ENCODE results near the gene XRCC3.
"Not testable (repeated sequence)": the region's sequence is repeated elsewhere in the genome, so short reads cannot be mapped to it uniquely, and the experiment has no call there.

XRCC3 gene

DNA sequence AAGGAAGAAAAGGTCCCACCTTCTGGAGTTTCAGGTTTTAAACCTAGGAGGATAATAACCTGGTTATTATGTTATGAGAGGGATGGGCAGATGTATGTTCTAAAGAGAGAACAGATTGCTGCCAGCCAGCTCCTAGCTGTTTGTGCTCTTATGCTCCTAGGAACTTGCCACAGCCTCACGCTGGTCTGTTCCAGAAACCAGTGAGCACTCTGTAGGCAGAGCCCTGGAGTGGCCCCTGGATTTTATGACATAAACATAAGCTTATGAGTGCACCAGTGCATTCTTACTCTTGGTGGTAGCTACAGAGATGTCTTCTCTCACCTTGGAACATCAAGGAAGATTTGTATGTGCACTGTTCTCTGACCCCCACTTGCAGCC, 58.5 kb downstream of the XRCC3 start:
- DNase-seq = no peak

DNA sequence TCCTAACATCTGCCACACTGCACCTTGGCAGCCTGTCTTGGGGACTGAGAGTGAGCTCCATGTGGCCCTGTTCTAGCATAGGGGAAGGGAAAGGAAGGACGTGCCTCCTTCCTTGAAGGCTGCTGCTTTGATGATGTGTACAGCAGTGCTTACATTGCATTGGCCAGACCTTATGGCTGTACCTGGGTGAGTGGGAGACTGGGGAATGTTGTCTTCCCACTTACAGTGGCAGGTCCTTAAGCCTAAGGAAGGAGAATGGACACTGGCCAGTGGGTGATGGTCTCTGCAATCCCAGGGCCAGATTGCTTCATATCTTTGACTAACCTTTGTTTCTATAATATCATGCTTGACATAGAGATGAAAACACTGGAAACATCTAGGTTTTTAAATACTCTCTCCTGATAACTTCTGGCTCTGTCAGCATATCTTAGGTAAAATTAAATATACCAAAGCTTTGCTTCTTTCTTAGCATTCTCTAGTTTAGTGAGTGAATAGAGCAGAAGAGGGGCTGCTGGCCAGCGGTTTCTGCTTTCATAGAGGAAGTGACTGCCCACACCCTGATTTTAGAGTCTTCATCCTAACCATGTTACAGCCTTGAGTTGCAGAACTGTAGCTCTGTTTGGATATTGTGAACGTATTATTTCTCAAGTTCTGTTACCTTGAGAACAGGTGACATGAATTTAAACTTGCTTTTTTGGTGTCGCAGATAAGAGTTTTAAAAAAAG, 59.1 kb downstream of the XRCC3 start:
- no peak for DNase-seq

DNA sequence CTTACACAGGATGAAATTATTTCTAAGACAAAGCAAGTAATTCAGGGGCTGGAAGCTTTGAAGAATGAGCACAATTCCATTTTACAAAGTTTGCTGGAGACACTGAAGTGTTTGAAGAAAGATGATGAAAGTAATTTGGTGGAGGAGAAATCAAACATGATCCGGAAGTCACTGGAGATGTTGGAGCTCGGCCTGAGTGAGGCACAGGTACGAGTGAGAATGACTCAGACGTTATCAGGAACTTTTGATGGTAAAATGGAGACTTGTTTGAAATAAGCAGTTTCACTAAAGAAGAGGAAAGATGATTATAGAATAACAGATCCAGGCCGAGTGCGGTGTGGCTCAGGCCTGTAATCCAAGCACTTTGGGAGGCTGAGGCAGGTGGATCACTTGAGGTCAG, 60.6 kb downstream of the XRCC3 start:
- DNase-seq = no peak

DNA sequence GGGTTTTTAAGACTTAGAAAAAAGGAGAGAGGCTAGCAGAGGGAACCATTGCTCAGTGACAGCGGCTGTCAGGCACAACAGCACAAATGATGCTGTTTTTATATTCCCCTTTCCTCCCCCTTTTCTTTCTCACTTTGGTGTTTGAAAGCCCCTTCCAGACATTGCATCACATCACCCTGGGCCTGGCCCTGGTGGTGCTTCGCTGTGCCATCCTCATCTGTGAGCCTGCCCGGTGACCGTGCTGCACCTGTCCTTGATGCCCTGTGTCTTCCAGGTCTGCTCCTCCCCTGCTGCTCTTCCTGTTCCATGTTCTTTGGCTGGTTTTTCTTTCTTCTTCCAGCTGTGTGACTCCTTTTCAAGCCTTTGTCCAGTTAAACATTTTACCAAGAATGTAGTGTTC, 61.4 kb downstream of the XRCC3 start:
- no peak for DNase-seq

DNA sequence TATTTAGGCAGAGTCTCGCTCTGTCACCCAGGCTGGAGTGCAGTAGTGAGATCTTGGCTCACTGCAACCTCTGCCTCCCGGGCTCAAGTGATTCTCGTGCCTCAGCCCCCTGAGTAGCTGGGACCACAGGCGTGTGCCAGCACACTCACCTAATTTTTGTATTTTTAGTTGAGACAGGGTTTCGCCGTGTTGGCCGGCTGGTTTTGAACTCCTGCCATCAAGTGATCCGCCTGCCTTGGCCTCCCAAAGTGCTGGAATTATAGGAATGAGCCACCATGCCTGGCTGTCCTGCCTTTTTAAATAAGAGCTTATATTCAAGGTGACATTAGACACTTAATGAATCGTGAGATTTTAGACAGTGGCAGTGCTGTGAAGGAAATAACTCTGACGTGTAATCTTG, 61.9 kb downstream of the XRCC3 start:
- not testable (repeated sequence) for DNase-seq

DNA sequence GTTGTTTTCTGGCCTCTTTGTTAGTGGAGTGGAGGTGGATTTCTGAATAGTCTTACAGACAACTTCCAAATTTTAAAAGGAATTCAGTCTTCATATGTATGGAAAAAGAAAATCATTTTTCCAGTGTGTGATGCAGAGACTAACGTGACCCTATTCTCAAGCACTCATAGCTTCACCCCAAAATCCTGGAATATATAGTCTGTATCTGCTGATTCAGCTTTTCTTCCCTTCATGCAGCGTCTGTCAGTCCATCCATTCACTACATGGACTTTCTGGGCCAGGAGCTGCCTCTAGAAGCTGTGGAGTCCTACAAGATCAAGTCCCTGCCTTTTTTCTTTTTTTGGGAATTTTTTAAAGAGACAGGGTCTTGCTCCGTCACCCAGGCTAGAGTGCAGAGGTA, 62.4 kb downstream of the XRCC3 start:
- DNase-seq = no peak

DNA sequence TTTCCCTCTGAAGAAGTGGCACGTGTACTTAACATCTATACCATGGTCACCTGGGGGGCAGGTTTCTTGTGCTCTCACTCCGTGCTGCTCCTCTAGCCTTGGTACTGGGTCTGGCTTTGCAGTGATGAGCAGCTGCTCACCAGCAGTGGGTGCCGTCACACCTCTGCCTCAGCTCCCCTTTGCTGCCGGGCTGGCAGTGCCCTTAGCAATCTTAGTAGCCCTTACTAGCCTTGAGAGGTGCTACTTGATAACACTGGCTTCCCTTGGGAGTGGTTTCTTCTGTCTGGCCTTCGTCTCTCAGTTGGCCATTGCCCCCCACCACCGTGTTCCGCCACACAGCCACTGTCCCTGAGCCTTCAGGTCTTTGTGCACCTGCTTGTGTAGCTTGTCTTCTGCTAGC, 63.7 kb downstream of the XRCC3 start:
- no peak for DNase-seq

DNA sequence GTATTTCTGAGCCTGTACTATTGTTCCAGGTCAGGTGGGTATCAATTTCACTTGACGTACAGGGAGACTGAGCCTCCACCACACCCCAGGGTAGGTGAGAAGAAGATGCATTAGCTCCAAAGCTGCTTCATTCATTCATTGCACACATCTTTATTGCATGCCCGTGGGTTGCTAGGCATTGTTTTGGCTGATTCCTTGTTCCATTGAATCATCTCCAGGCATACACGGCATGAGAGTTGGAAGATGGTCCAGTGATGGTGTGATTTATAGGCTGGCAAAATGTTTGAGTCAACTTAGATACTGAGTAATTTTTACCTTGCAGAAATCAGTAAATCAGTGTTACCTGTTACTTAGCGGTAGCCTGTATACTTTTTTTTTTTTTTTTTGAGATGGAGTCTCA, 65.0 kb downstream of the XRCC3 start:
- no peak for DNase-seq

DNA sequence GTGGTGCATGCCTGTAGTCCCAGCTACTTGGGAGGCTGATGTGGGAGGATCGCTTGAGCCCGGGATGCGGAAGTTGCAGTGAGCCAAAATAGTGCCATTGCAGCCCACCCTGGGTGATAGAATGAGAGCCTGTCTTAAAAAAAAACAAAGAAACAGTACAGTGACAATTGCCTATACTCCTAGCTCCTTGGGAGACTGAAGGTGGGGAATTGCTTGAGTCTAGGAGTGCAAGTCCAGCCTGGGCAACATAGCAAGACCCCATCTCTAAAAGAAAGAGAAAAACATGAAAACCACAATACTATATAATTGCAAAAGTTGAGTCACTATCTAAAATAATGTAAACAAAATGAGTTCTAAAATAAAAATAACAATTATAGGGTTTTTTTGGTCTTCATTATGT, 66.2 kb downstream of the XRCC3 start:
- DNase-seq = no peak
